HG02571 (cell line): ENCODE measurements around the gene ASPHD2.
A peak's percentile ranks its signal among the peaks of the same experiment; 100 is the strongest.
"Not testable (repeated sequence)": the region's sequence is repeated elsewhere in the genome, so short reads cannot be mapped to it uniquely, and the experiment has no call there.

Source experiments
- ATAC-seq: cut with Tn5 transposase; IDR thresholded peaks from one replicate; pipeline ENCODE4 v1.9.1; 2021; ENCODE audit warnings: mild to moderate bottlenecking, moderate library complexity; ENCODE audit not compliant: unreplicated experiment

The ASPHD2 gene

DNA sequence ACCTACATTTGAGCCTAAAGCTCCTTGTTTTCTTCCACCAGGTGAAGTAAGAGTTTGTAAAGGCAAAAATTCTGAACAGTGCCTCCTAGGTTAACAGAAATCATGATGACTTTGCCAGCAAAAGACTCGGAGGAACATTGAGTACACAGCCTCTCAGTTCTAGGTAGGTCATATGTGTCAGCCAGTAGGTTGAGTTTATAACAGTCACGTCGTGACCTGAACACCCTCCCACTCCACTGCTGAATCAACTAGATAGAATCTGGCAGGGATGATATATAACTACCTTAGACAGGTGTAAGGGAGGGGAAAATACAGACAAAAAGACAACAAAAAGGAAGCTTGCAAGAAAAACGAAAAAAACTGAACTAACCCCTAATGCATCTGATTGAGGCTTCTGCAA lies 12.8 kb upstream of the ASPHD2 start:
- no peak for ATAC-seq

- ATAC-seq, result no peak
Measured at GRCh38 chr22:26416670-26417276, 12.3 kb upstream of the ASPHD2 start.

- no peak for ATAC-seq
Measured at GRCh38 chr22:26417406-26417805, 11.7 kb upstream of the ASPHD2 start.

- no peak for ATAC-seq
Measured at GRCh38 chr22:26418620-26419019, 10.4 kb upstream of the ASPHD2 start.

GRCh38 chr22:26426924-26427323 lies 2.1 kb upstream of the ASPHD2 start:
- no peak for ATAC-seq

DNA sequence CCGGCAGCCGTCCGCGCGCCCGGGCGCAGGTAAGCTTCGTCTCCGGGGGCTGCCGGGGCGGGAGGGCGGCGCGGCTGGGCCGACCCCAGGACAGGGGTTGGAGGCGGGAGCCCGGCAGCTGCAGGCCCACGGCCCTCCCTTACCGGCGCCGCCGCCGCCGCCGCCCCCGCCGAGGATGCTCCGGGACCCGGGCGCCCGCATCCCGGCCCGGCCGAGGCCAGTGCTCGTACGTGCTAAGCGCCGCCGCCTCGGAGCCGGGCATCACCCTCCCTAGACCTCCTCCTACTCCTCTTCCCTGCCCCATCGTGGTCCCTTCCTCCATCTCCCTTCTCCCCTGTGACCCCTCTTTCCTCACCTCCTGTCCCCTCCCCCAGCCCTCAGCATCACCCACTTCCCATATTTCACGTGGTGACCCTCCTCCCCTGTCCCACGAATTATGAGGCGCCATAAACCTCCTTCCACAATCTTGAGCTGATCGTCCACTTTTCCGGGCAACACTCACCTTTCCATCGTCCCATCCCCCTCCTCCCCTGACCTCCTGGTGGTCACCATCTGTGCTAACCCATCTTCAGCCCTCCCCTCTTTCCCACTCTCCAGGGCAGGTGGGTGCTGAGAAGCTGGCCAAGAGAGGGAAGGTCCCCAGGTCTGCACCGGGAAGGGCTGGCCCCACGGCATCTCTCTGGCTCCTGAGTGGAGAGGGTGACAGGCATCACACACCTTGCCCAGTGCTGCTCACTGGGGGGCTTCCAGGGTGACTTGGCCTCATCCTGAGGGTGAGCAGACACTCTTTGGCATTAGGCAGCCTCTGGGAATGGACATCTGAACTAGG lies 612 bp downstream of the ASPHD2 start:
- ATAC-seq, result peak; percentile 12

GRCh38 chr22:26430600-26430999 lies 1.5 kb downstream of the ASPHD2 start:
- no peak for ATAC-seq

DNA sequence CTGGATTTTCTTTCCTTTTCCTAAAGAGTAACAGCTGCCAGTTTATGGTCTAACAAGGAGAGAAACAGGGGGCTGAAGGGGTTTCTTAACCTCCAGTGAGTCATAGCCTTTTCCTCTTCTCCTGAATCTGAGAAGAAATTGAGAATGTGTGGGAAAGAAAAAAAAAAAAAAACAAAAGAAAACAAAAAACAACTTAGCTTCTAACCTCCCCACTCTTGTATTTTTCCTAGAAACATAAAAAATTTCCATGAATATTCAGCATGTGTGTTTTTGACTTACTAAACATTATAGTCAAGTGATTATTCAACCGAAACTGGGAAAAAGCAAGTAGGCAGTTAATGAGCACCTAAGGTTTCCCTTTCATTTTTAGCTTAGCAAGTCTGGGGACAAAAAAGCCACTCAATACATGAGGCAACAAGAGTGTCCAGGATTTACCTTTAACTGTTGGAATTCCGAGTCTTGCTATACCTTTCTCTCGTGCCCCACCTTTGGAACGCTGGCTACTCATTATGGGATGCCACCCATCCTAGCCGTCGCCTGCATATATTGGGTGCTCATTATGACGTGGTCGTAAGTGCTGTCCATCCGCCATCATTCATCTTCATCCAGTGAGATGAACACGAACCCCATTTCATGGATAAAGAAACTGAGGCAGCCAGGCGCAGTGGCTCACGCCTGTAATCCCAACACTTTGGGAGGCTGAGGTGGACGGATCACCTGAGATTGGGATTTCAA lies 2.4 kb downstream of the ASPHD2 start:
- ATAC-seq, result no peak

- no peak for ATAC-seq
Measured at GRCh38 chr22:26432619-26433311, 3.7 kb downstream of the ASPHD2 start.

DNA sequence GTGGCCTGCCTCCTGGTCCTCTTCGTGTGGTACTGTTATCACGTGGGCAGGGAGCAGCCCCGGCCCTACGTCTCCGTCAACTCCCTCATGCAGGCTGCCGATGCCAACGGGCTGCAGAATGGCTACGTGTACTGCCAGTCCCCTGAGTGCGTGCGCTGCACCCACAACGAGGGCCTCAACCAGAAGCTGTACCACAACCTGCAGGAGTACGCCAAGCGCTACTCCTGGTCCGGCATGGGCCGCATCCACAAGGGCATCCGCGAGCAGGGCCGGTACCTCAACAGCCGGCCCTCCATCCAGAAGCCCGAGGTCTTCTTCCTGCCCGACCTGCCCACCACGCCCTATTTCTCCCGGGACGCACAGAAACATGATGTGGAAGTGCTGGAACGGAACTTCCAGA lies 4.7 kb downstream of the ASPHD2 start:
- no peak for ATAC-seq

GRCh38 chr22:26435327-26436093 lies 6.5 kb downstream of the ASPHD2 start:
- no peak for ATAC-seq

DNA sequence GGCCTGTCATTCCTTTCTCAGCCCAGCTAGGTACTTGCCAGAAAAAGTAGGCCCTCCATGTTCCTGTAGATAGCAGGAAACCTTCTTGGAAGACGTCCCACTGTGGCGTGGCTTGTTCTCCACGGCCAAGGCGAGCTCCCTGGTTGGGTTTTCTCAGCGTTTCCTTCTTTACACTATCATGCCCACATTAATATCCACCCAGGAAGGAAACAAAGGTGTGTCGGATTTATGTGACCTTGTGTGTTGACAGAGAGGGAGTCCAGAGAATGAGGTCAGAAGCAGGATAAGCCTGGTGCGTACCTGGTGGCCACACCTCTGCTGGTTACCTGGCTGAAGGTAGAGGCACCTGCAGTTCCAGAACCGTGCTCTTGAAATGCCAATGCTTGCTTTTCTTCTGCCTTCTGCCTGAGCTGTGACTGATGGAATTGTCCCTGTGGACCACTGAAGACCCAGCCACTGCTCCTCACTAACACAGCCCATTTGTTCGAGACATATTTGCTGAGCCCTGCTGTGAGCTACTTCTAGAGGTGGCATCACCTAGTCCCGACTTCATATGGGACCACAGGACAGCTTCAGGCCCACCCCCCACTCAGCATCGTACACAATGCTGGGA lies 7.9 kb downstream of the ASPHD2 start:
- no peak for ATAC-seq

GRCh38 chr22:26437694-26438392 lies 8.8 kb downstream of the ASPHD2 start:
- no peak for ATAC-seq

DNA sequence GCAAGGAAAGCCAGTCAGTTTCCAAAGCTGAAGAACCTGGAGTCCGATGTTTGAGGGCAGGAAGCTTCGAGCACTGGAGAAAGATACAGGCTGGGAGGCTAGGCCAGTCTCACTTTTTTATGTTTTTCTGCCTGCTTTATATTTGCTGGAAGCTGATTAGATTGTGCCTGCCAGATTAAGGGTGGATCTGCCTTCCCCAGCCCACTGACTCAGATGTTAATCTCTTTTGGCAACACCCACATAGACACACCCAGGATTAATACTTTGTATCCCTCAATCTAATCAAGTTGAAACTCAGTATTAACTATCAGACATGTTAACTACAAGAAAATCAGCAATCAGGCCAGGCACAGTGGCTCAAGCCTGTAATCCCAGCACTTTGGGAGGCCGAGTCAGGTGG lies 9.7 kb downstream of the ASPHD2 start:
- not testable (repeated sequence) for ATAC-seq

DNA sequence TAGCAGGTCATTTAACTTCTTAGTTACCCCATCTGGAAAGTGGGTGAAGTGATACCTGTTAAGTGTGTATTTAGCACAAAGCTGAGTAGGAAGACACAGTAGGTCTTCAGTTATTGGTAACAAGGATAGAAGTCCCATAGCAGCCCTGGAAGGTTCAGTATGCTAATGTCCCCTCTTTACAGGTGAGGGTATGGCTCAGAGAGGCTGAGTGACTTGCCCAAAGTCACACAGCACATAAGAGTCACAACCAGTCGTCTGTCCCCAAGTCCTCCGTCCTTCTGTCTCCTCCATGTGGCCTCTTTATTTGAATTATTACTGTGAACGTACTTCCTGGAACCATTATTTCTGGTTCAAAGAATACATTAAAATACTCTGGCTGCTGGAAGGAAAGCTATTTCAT lies 10.5 kb downstream of the ASPHD2 start:
- no peak for ATAC-seq

DNA sequence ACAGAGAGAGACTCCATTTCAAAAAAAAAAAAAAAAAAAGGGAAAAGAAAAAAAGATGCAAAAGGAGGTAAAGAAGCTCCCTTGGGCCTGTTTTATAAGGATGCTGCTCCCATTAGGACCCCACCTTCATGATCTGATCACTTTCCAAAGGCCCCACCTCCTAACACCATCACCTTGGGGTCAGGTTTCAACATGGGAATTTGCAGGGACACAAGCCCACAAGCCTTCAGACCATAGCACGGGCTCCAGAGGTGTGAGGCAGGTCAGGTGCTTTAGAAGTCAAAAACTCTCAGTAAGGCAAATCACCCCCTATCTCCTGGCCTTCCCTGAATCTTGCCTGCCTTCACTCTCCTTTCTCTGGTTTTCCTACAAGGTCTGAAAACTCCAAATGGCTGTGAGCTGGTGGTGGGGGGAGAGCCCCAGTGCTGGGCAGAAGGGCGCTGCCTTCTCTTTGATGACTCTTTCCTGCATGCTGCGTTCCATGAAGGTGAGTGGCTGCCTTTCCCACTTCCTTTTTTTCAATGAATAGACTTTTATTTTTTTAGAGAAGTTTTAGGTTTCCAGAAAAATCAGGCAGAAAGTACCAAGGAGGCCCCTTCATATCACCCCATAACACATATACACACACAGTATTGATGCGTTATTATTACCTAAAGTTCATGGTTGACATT lies 13.2 kb downstream of the ASPHD2 start:
- ATAC-seq, result no peak

DNA sequence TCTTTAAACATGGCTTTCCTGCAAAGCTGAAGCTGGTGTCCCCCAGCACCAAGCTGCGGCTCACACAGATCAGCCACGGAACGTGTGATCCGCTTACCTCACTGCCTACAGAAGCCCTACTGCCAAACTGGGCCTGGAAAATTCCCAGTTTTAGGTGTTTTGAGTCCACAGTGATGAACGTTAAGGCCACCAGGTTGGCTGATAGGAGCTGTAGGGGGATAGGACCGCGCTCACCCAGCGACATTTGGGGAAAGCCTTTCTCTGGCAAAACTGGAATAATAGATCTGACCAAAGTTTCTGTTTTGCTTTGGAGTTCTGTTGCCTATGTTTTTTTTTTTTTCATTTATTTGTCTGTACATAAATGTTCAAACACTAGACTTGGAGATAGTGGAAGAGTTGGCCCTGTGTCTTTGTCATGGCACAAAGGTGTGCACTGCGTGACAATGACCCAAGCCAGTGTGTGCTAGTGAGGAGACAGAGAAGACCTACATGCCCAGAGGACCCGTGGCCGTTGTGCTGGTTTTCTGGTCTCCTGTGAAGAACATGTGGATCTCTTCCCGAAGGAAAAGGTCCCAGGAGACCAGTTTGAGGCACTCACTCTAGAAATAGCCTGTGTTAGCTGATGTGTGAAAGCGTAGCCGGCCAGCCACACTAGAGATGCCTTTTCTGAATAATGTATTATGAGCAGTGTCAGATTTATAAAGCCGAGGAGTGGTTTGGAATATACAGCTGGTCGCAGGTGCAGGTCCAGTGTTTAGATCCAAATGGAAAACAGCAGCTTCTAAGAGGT lies 15.0 kb downstream of the ASPHD2 start:
- no peak for ATAC-seq

DNA sequence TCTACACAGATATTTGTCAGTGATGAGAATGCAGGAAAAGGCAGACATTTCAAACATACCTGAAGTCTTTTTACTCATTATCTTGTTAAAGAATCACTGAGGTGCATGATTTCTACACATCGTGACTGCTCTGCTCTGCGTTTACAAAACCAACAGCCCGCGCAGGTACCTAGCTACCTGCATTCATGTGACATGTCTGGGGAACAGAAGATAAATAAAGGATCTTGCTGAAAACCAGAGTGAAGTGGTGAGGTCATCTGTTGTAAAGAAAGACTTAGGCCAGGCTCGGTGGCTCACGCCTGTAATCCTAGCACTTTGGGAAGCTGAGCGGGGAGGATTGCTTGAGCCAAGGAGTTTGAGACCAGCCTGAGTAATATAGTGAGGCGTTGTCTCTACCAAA lies 15.7 kb downstream of the ASPHD2 start:
- no peak for ATAC-seq
